HG03280 (cell line): Measurements from ENCODE around the gene ACOX3.

Experiments
- ATAC-seq: cut with Tn5 transposase; IDR thresholded peaks from one replicate; pipeline ENCODE4 v1.9.1; 2021; ENCODE audit warnings: mild to moderate bottlenecking, moderate library complexity; ENCODE audit not compliant: unreplicated experiment

The ACOX3 gene

DNA sequence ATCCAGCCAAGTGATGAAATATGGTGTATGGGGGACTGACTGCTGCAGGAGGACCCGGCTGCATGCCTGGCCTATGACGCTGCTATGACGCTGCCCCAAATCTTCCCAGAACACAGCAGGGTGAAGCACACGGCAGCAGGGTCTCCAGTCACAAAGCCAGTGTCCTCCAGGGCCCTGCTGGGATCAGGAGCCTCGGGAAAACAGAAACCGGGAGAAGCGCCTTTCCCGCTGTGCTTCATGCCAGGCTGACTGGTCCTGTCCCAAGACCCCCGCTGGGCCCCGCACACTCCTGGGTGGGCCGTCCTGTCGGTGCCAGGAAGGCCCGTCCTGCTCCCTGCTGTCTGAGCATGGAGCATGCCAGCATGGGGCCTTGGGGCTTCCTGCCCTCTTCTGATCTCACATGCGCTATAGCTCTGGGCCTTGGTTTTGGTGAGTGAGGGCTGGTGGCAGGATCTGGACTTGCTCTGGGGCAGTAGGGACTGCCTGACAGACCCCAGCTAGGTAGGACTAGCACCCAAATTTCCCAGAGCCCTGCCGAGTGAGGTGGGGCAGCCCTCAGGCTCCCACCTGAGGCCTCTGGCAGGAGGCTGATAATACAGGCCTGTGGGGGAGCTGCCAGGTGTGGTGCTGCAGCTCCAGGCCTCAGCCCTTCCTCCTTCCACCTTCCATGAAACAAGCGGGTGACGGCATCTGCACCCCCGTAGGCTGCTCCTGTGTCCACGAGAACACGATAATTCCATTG is 64.0 kb downstream of the ACOX3 start:
- ATAC-seq = no peak

DNA sequence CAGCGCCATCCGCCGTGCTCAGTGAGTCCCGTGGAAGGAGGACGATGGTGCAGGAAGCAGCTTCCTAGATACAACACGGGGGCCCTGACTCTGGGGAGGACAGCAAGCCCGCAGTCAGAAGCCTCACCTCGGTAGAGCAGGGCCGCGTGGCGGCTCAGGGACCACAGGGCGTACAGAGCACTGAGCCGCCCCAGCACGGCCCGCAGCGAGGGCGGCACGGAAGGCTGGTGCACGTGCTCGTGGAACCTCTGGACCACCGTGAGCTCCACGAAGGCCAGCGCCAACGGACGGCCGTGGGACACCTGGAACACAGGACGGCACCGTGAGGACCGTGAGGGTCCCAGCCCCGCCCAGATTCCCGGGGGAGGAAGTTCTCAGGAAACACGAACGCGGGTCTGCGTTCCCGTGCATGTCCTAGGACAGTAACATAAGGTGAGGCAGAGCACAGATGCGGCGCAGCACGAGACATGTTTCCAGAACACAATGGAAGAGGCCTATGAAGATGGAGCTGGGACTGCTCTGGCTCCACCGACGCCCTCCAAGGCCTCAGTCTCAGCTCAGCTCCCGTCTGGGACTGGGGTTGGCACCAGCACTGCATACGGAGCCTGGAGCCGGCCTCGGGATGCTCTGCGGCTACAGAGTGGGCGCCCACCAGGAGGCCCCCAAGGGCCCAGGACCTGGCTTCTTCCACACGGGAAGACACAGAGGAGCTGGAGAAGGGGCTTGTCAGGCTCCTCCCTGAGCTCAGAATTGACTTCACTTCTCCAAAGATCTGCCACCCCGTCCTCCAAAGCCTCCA is 65.5 kb downstream of the ACOX3 start:
- ATAC-seq = no peak

DNA sequence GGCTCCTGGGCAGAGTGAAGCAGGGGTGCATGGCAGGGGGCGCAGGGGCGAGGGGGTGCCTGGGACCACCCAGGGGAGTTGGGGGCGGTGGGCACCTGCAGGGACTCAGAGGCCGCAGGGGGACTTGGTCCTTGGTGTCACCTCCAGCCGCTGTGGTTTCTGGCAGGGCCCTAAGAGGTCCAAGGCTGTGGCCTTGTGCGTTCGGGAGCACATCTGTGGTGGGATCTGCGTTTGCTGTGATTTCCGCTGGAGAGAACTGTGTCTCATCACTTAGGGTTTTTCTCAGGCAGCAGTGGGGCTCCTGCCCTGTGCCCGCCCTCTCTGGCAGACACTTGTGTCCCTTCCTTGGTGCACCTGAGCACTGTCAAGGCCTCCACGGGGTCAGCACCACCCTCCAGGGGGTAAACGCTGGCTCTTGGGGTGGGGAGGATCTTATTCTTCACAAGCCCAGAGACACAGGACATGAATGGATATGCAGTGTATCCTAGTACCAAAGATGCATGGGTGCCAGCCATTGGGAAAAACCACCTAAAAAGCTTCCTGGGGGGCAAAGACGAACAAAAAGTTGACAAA is 66.5 kb downstream of the ACOX3 start:
- no peak for ATAC-seq

DNA sequence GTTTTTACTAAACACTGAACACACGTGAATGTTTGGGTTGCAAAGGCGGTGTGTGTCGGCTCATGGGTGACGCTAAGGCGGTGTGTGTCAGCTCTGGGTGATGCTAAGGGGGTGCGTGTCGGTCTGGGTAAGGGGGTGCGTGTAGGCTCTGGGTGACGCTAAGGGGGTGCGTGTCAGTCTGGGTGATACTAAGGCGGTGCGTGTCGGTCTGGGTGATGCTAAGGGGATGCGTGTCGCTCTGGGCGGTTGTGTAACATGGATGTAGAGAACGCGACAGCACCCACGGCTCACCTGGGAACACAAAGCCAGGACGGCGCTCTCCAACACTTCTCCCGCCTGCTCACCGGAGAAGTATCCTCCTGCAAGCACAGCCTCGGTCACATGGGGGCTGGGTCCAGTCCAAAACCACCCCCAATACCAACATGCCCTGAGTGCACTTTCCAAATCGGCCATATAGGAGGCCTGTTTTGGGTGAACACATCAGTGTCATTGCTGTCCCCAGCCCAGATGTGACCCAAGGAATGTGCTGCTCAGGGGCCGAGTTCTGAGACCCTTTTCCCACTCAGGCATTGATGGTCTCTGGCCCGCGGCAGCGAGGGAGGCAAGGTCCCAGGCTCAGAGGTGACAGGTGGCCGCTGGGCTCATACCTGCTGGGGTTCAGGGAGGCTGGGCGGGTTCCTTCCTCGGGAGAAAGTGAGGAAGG is 67.1 kb downstream of the ACOX3 start:
- ATAC-seq = no peak

DNA sequence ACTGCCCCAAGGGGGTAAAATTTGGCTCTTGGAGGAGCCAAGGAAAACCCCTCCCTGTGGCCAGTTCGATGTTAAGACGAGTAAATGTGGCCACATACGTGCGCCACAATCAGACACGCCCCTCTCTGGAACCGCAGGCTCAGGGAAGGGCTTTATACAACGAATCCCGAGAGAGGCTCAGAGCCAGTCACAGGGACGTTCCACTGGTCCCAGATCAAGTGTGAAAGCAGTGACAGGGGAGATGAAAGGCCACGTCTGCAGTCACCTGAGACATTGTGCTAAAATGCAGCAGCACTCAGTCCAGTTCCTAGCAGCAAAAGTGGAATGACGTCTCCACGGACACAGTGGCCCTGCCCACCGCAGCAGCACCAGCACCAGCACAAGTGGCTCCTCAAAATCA is 68.0 kb downstream of the ACOX3 start:
- ATAC-seq = no peak

DNA sequence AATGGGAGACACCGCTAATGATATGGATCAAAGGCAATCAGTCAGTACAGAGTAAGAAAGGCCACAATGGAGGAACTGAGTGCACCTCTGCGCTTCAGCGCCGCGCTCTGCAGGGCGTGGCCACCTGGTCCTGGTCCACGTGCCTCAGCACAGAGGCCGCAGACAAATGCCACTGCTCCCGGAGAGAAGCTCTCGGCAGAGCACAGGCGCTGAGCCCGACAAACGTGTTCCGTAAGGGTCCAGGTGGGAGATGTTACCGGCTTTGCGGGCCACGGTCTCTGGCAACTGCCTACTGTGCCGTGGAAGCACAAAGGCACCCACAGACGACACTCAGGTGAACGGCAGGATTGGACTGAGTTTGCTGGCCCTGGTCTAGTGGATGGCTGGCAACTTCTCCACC is 68.9 kb downstream of the ACOX3 start:
- no peak for ATAC-seq

DNA sequence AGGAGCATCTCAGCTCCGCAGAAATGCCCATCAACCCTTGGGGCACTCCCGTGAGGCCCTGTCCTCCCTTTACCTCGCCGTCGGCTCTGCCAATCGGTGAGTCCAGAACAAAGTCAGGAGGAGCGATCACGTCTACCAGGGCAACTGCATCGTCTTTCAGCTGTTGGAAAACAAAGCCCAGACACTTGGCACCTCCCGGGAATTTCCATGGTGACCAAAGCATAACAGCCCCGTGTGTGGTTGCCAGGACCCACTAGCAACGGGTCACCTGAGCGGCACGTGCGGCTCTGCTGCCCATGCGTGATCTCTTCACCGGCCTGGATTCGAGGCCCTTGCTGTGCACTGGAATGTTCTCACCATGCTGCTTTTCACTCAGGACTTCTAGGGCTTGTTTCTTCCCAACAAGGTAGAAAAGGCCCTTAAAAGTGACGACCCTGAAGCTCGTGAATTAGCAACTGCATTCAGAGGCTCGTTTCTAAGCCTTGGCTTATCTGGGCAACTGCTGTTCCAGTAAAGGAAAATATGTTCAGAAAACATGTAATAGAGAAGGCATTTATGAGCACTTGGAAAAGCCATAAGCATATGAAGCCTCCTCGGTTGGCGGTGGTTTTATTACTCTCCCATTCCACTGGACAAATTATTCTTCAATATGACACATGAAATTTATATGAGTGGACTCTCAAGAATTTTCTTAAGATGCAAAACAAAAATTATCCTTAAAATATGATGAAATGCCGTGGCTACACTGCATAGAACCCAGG is 69.5 kb downstream of the ACOX3 start:
- ATAC-seq = no peak

DNA sequence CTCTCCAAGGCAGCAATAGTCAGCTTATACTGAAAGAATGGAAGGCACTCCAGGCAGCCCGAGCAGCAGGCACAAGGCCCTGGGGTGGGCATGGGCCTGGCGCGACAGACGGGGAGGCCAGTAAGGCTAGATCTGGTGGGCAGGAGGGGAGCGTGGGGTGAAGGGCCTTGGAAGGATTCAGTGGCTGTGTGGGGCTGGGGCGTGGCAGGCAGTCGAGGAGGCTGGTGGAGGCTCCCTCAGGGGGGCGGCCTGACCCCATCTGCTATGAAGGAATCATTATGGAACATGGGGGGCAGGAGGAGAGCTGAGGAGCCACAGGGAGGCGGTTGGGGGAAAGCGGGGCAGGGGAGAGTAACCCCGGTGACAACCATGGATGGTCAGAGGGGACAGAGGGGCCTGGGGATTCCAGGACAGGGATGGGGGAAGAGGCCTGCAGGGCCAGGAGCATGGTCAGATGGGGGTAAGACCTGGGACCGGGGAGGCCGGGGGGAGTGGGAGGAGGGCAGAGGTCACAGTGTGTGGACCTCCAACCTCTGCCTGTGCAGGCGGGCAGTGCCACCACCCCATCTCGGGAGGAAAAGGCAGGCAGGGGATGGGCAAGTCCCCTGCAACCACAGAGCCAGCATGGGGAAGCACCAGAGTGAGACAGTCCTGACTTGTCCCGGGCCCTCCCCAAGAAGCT is 70.3 kb downstream of the ACOX3 start:
- no peak for ATAC-seq

DNA sequence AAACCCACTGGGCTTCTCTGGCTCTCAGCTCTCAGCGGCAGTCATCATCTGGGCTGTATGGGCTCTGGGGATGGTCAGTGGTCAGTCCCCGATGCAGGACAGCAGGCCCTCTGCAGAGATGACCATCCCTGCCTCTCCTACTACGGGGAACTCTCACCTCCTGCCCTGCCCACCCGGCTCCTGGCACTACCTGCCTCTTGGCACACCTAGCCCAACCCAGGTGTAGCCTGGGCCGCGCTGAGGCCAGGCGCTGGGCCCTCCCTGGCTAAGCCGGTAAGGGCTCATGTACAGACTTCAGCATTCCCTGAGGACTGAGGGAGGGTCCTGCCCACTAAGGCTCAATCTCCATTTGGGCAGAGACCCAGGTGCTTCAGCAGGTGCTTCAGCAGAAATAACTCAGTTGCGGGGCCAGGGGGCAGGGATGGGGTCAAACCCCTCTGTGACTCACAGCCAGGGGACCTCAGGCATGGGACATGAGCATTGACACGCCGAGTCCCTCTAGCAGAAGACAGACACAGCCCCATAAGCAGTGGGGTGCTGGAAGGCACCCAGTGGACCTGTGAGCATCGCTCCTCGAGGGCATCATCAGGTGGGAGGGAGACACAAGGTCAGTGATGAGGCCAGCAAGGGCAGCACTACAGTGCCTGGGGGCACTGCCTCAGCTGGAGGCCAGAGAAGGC is 71.0 kb downstream of the ACOX3 start:
- ATAC-seq = no peak

DNA sequence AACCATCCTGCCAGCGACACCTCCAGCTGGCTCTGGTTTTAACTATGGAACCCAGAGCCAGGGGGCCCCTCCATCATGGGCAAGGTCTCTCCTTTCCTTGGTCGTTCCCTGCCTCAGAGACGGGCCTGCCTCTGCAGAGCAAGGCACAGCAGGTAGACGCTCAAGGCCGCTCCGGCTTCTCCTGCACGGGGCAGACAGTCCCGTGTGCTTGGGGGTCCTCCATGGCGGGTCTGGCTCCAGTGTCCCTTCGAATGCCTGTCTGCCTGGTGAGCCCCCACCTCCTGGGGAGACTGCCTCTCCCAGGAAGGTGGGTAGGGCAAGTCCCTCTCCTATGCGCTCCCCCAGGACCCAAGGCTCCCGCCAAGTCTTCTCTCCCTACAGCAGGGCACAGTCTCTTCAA is 71.5 kb downstream of the ACOX3 start:
- no peak for ATAC-seq

DNA sequence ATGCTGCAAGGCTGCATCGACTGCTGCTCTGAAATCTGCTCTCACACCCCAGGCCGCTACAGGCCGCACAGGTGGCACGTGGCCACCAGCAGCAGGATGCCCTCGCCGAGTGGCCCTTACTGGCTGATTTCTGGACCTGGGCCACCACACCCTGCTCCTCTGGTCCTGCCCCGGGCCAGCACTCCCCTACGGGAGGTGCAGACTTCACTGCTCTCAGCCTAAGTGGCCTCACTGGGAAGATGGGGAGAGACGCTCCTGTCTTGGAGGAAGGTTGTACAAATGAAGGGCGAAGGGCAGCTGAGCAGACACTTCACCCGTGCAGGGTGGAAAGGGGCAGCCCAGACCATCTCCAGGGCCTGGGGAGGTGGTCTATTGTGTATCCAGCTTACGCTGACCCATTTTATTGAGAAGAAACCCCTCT is 72.5 kb downstream of the ACOX3 start:
- no peak for ATAC-seq

DNA sequence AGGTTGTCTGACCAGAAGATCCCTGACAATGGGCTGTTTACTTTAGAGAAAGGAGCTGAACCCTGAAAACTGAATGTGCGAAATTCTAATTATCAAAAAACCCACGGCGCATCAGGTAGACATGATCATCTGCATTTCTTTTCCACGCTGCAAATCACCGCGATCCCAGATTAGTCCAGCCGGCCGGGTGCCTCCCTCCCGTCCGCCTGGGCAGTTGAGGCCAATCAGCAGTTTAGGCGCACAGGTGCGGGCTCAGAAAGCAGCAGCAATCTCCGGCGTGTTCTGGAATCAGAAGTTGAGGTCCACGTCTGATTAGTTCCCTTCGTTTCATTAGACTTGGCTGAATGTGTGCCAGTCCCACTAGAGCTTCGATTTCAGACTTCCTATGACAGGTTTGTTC is 73.9 kb downstream of the ACOX3 start:
- ATAC-seq = no peak

DNA sequence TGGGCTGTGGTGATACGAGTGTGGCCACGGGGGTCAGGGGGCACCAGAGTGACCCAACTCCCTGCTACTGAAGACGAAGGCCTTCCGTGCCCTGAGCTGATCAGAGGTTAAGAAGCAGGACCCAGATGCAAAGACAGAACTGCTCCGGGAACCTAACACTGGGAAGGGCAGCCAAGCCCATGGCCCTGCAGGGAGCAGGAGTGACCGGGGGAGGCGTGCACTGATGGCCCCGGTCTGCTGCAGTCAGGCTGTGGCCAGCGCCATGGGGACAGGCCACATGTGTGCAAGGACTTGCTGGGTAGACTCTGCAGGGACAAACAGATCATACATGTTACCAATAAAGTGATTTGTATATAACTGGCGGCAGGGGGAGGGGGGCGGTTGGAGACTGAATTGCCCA is 74.6 kb downstream of the ACOX3 start:
- ATAC-seq = no peak

DNA sequence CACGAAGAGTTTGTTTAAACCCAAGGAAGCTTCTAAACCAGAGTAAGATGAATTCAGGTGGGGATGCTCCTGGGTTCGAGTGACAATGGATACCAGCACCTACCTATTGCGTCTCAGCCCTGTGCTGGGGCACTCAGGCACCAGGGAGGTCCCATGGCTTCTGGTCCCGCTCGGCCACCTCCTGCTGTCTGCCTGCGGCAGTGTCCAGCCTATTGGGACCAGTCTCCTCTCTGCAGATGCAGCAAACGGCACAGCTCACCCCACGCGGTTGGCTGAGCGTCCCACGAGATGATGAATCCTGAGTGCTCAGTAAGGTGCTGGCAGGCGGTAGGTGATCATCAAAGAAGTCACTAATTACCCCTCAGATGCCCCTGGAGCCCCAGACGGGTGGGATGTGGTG is 75.2 kb downstream of the ACOX3 start:
- ATAC-seq = no peak

DNA sequence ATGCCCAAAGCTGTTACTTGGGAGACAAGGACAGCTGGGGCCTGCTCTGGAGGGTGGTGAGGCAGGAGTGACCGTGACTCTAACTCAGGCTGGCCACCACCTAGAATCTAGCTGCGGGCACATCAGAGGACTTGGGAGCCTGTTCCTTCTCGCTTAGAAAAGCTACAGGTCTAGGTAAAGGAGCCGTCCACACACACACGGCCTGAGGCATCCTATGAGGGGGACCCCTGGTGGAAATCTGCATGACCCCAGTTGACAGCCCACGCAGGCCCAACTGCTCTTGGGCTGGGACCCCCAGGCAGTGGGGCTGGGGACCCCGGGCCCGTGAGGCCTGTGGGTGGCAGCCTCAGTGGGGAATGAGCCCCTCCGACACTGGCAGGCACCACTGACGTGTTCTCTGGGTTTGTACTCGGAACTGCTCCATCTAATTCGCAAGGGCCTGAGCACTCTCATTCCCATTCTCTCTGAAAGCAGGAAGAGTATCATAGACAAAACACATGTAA is 75.6 kb downstream of the ACOX3 start:
- ATAC-seq = no peak

DNA sequence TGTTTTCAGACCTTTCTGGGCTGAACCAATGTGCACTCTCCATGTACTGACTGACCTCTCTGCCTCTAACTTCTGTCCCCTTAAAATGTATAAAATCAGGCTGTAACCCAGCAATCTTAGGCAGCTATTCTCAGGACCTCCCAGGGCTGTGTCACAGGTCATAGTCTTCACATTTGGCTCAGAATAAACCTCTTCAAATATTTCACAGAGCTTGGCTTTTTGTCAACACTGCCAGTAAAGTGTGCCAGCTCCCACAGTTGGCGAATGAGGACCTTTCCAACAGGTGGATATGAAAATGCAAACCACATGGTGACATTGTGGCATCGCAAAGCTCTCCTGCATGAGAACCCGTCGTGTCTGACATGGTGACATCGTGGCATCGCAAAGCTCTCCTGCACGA is 76.4 kb downstream of the ACOX3 start:
- ATAC-seq = no peak

DNA sequence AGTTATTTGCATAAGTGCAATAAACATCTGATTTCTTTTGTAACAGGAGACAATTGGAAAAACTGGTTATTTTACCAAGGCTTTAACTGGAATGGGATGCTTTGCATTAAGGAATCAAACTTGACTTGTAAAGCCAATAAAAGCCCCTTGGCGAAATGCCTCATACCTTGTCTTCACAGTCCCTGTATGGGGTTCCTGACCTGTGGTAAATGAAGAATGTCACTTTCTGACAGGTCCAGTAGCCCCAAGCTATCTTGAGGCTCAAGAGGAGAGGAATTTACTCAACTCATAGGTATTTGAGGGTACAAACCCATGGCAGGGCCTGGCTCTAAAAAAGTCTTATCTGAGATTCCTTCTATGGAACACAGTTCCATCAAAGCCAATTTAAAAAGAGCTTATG is 78.0 kb downstream of the ACOX3 start:
- ATAC-seq = no peak

DNA sequence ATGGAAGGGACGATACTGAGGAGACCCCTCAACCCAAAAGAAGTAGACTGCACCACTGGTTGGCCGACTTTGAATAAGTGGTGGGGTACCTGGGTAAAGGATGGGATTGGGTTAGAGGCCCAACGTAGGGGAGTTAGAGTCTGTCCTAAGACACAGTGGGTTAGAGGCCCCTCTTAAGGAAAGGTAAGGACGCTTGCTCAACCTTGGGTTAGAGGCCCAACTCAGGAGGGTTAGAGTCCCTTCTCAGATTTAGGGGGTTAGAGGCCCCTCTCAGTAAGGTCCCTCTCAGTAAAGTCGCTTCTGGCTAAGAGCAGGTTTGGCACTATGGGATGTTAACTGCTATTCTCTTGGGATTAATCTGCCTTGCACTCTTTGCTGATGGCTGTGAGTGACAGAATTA is 81.3 kb downstream of the ACOX3 start:
- no peak for ATAC-seq

DNA sequence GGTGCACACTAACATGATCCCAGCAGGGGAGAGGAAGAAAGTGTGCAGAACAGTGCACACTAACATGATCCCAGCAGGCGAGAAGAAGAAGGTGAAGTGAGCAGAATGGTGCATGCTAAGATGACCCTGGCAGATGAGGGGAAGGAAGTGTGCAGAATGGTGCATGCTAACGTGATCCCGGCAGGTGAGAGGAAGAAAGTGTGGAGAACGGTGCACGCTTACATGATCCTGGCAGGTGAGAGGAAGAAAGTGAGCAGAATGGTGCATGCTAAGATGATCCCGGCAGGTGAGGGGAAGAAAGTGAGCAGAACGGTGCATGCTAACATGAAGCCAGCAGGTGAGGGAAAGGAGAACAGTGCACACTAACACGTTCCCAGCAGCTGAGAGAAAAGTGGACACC is 83.7 kb downstream of the ACOX3 start:
- ATAC-seq = no peak
